Adrenal gland (tissue), 12 donors: ENCODE results near the gene VIT. TPM values are rescaled to one million over a fixed set of nuclear protein-coding genes. Genes with fewer than 3 reads are reported as not detected.
"Not testable (repeated sequence)": the region's sequence is repeated elsewhere in the genome, so short reads cannot be mapped to it uniquely, and the experiment has no call there.

ENCODE experiments used
- DNase-seq, 7 donors: peaks; one replicate each; pipeline ENCODE4 v3.0.0-alpha.2; 2019 to 2020
- H3K27ac ChIP-seq, 5 donors: fragments of 200-600 bp; sonication (generic) in 4 of 5; 1 replicate in 3 of 5; 2 replicates in 2 of 5; pipeline versions ENCODE4 v1.5.1 to v1.8.0; 2016 to 2020; ENCODE audit warnings: mild to moderate bottlenecking in 1 of 5
- H3K27me3 ChIP-seq: fragments of 200-600 bp; 2 replicates; pipeline ENCODE4 v1.8.0; 2021
- H3K36me3 ChIP-seq, 2 donors: fragments of 200-600 bp; replicated peaks in 1 of 2; 1 replicate in 1 of 2; 2 replicates in 1 of 2; pipeline versions ENCODE4 v1.5.1 to v1.8.0; 2018 to 2022
- H3K4me1 ChIP-seq, 2 donors: fragments of 200-600 bp; replicated peaks in 1 of 2; 1 replicate in 1 of 2; 2 replicates in 1 of 2; pipeline versions ENCODE4 v1.5.1 to v1.8.0; 2018 to 2021
- H3K4me3 ChIP-seq, 4 donors: fragments of 200-600 bp; sonication (generic) in 3 of 4; one replicate each; pipeline ENCODE4 v1.5.1; 2016 to 2018
- H3K9me3 ChIP-seq, 3 donors: fragments of 200-600 bp; sonication (generic) in 1 of 3; replicated peaks in 1 of 3; 1 replicate in 2 of 3; 2 replicates in 1 of 3; pipeline versions ENCODE4 v1.5.1 to v1.8.0; 2016 to 2021
- CTCF ChIP-seq, 6 experiments: fragments of 450-650 bp in 4 of 6; fragments of 200-600 bp in 2 of 6; sonication (generic) in 1 of 6; IDR thresholded peaks; 1 replicate in 5 of 6; 2 replicates in 1 of 6; pipeline versions ENCODE4 v1.5.1 to v1.8.0; 2016 to 2021; ENCODE audit warnings: antibody characterized with exemption in 6 of 6, mild to moderate bottlenecking in 2 of 6, moderate library complexity in 1 of 6
- POLR2A ChIP-seq, 2 donors: fragments of 450-650 bp; IDR thresholded peaks; one replicate each; pipeline ENCODE4 v1.6.1; 2017; ENCODE audit warnings: antibody characterized with exemption in 2 of 2, mild to moderate bottlenecking in 2 of 2, moderate library complexity in 1 of 2
- WGBS, 4 donors: extraction: QIAGEN DNeasy Blood & Tissue Kit in 2 of 4; methylation state at CpG; one replicate each; pipeline versions ENCODE4 v1.1.5 to v1.1.7; 2013 to 2017; 5-methylcytosine and 5-hydroxymethylcytosine counted together
- intact Hi-C, 2 donors: fragments of 100-400 bp; cut with DNase I; formaldehyde crosslinking; loops; one replicate each; pipeline versions ENCODE4 v1.14.1 to v1.15.0; 2022 to 2023
- polyA plus RNA-seq, 3 donors: library from polyadenylated mRNA; stranded (reverse); fragments of 200-250 nt in 2 of 3; fragments of 350-450 nt in 1 of 3; fragmentation: Illumina TruSeq in 1 of 3; extraction: RNeasy Lipid Tissue Mini Kit (QIAGEN cat#74804) in 1 of 3; gene quantifications; one replicate each; pipeline ENCODE4 v1.2.3, GENCODE V29; 2013 to 2014
- total RNA-seq, 9 donors: library from RNA; depleted of rRNA in 4 of 9; stranded (reverse); fragments of >200 nt in 4 of 9; fragments of 120-200 nt in 1 of 9; fragmentation: NEBNext Ultra II Directional in 1 of 9; extraction: Animal tissue kit (Norgen Biotek cat#: 25700) in 1 of 9; gene quantifications; one replicate each; pipeline versions ENCODE4 v1.1.0 to v1.2.4, GENCODE V29; 2013 to 2023
- donor health status: healthy with polysubstance abuse.
- donor health status: Bipolar disorder and iron deficiency.
- donor health status: DM: yes; HTN: yes; CAD: no.
- donor health status: DM: no; HTN: no; CAD: no.
- donor health status: DM: no; HTN: no; CAD: no.
- donor health status: DM: yes; HTN: yes; CAD: no.

Gene VIT
- total and polyA plus RNA-seq, 12 donors, result 0.06 to 2.0 (median 0.40) TPM; not detected in 2

DNA sequence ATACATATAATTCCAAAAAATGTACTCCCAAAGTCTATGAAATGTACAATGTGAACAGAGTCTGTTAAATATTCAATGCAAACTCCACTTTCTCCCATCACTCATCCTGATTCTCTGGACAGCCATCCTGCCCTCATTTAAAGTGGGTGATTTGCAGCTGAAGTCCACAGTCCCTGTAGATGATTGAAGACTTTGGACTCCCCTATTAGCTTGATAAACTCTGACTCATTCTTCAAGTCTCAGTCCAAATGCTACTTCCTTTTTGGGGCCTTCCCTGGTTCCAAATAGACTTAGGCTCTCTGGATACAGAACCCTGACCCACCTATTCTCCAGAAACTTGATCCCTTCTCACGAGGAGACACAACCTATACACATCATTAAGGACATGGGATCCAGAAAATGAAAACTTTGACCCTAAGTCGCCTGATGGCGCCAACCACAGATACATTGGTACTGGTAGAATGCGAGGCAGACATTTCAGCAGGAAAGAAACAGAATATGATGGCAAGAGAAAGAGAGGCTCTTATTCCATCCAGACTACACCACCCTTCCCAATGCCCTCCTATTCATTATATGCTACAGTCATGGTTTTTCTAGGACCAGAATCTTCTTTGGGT is 122.7 kb downstream of the VIT start:
- Histone ChIP-seq H3K27ac (no peak overlapping the region), H3K9me3 (no peaks in the 10 kb centered on the region), H3K4me3 (no peak overlapping the region), H3K27me3 (no peaks in the 10 kb centered on the region), H3K4me1 (no peaks in the 10 kb centered on the region), H3K36me3 (no peaks in the 10 kb centered on the region)
- peak in 1 of 7 donors; percentile 8 for DNase-seq
- 74 to 83% (median 79%) methylated on average over 4 of the region's 4 CpGs for WGBS, 4 donors
- intact Hi-C loops, result no loop called here
- no peak for TF ChIP-seq POLR2A (IDR thresholded peaks at IDR 0.05)
- TF ChIP-seq CTCF (IDR thresholded peaks at IDR 0.05), result no peak

- Histone ChIP-seq H3K4me1 (no peaks in the 10 kb centered on the region), H3K27me3 (no peaks in the 10 kb centered on the region), H3K9me3 (no peaks in the 10 kb centered on the region), H3K36me3 (no peaks in the 10 kb centered on the region), H3K27ac (no peak overlapping the region), H3K4me3 (no peak overlapping the region)
- TF ChIP-seq CTCF (IDR thresholded peaks at IDR 0.05) (no peak), POLR2A (IDR thresholded peaks at IDR 0.05) (no peak)
- WGBS, 4 donors, result 77 to 87% (median 78%) methylated on average over 7 of the region's 7 CpGs
- DNase-seq, result no peak
- intact Hi-C loops, result no loop called here
Observed at GRCh38 chr2:36820942-36821605, 124.6 kb downstream of the VIT start.

- TF ChIP-seq CTCF (IDR thresholded peaks at IDR 0.05) (no peak), POLR2A (IDR thresholded peaks at IDR 0.05) (no peak)
- no peaks in the 10 kb centered on the region for H3K36me3 ChIP-seq
- H3K27ac ChIP-seq, result no peak overlapping the region
- H3K4me3 ChIP-seq, result no peak overlapping the region
- H3K4me1 ChIP-seq, result no peaks in the 10 kb centered on the region
- H3K27me3 ChIP-seq, result no peaks in the 10 kb centered on the region
- no peak for DNase-seq
- WGBS, 4 donors, result 81 to 87% (median 86%) methylated on average over 5 to 10 of the region's 10 CpGs
- H3K9me3 ChIP-seq, result peaks cover 0 to 5% (median 0%) of the 10 kb centered on the region in 3 donors
- intact Hi-C loops, result no loop called here
Observed at GRCh38 chr2:36823862-36824261, 127.4 kb downstream of the VIT start.

- H3K36me3 ChIP-seq, result no peaks in the 10 kb centered on the region
- H3K9me3 ChIP-seq, result peaks cover 0 to 5% (median 0%) of the 10 kb centered on the region in 3 donors
- no peaks in the 10 kb centered on the region for H3K4me1 ChIP-seq
- WGBS, 4 donors, result 60 to 67% (median 62%) methylated on average over 7 of the region's 7 CpGs
- H3K27ac ChIP-seq, result no peak overlapping the region
- H3K4me3 ChIP-seq, result no peak overlapping the region
- intact Hi-C loops, result no loop called here
- TF ChIP-seq POLR2A (IDR thresholded peaks at IDR 0.05), result no peak
- TF ChIP-seq CTCF (IDR thresholded peaks at IDR 0.05), result no peak
- H3K27me3 ChIP-seq, result no peaks in the 10 kb centered on the region
- DNase-seq, result no peak
Observed at GRCh38 chr2:36824273-36824672, 127.8 kb downstream of the VIT start.

- WGBS, 4 donors, result 55 to 72% (median 61%) methylated on average over 2 of the region's 2 CpGs
- intact Hi-C loops, result not testable (repeated sequence)
Observed at GRCh38 chr2:36824683-36825082, 128.2 kb downstream of the VIT start.

More at GRCh38 chr2:36824683-36825082, 128.2 kb downstream of the VIT start:
- not testable (repeated sequence) for H3K27ac ChIP-seq, DNase-seq, H3K4me3 ChIP-seq, H3K9me3 ChIP-seq, H3K4me1 ChIP-seq, H3K27me3 ChIP-seq, H3K36me3 ChIP-seq
